Omental fat pad (tissue), 4 donors: ENCODE results near the gene SOCS2. TPM values are rescaled to one million over a fixed set of nuclear protein-coding genes. Genes with fewer than 3 reads are reported as not detected.
"Not testable (repeated sequence)": the region's sequence is repeated elsewhere in the genome, so short reads cannot be mapped to it uniquely, and the experiment has no call there.

Source experiments
- ATAC-seq: fragments of 150-250 bp; one replicate; pipeline ENCODE4 v1.9.1; 2016; ENCODE audit warnings: mild to moderate bottlenecking, moderate library complexity; ENCODE audit not compliant: low FRiP score
- DNase-seq: peaks from one replicate; pipeline ENCODE4 v3.0.0-alpha.2; 2019; ENCODE audit warnings: low spot score
- total RNA-seq, 4 donors: library from RNA; depleted of rRNA; stranded (reverse); fragments of >200 nt; gene quantifications; one replicate each; pipeline ENCODE4 v1.1.0, GENCODE V29; 2016
- TF ChIP-seq, protein P1 (sequence below), 3 donors: fragments of 450-650 bp; IDR thresholded peaks; one replicate each; pipeline ENCODE4 v1.5.1; 2016 to 2017; ENCODE audit warnings: antibody characterized with exemption in 3 of 3, mild to moderate bottlenecking in 3 of 3, moderate library complexity in 2 of 3

Gene SOCS2
- total RNA-seq, 4 donors from 2014 or later = 76.7 to 157 (median 98.3) TPM

DNA sequence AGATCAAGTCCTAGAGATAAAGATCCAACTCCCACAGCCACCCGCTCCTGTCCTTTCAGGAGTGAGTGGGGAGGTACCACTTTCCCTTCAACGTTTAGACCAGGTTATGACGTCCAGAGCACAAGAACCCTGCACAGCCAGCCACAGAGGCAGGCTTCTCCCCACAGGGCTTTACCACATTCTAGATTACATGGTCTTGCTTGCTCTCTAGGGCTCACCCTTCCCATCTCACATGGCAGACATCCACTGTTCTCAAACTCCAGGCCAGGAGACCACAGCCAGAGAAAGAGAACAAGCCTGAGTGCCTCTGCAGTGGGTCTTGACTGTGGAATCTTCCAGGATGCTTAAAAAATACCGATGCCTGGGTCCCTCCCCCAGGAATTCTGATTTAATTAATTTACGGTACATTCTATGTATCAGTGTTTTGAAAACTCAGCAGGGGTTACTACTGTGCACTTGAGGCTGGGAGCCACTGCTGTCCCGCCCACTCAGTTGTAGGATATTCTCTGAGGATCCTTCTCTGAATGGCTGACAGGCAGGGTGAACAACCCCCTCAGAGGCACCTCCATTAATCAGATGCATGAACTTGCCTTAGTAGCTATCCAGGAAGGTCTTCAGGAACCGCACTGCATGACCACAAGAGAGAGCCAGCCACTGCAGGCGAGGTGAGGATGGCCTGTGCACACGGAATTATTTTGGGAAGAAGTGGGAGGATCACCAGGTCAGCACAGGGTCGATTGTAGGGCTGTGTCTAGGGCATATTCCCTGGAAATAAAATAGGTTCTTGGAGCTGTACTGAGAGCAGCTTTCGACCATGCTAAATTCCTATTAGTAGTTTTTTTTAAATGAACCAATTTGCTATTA lies 21.5 kb upstream of the SOCS2 start:
- TF ChIP-seq, protein P1, sequence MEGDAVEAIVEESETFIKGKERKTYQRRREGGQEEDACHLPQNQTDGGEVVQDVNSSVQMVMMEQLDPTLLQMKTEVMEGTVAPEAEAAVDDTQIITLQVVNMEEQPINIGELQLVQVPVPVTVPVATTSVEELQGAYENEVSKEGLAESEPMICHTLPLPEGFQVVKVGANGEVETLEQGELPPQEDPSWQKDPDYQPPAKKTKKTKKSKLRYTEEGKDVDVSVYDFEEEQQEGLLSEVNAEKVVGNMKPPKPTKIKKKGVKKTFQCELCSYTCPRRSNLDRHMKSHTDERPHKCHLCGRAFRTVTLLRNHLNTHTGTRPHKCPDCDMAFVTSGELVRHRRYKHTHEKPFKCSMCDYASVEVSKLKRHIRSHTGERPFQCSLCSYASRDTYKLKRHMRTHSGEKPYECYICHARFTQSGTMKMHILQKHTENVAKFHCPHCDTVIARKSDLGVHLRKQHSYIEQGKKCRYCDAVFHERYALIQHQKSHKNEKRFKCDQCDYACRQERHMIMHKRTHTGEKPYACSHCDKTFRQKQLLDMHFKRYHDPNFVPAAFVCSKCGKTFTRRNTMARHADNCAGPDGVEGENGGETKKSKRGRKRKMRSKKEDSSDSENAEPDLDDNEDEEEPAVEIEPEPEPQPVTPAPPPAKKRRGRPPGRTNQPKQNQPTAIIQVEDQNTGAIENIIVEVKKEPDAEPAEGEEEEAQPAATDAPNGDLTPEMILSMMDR (IDR thresholded peaks at IDR 0.05) = no peak
- ATAC-seq (no peak), DNase-seq (no peak)

DNA sequence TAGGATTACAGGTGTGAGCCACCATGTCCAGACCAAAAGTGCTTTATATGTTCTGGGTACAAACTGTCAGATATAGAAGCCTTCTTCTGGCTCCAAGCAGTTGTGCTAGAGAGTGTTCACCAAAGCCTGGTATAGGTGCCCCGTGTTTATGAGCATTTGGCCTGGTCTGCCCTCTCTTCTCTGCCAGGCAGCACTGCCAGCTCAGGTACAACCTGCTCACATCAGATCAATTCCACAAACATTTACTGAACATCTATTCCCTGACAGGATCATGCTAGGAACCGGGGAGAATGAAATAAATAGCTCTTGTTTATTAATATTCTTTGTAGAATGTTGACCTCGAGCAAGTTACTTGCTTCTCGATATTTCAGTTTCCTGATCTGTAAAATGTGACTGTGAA lies 20.0 kb upstream of the SOCS2 start:
- TF ChIP-seq, protein P1 (IDR thresholded peaks at IDR 0.05) = no peak
- no peak for ATAC-seq
- no peak for DNase-seq

DNA sequence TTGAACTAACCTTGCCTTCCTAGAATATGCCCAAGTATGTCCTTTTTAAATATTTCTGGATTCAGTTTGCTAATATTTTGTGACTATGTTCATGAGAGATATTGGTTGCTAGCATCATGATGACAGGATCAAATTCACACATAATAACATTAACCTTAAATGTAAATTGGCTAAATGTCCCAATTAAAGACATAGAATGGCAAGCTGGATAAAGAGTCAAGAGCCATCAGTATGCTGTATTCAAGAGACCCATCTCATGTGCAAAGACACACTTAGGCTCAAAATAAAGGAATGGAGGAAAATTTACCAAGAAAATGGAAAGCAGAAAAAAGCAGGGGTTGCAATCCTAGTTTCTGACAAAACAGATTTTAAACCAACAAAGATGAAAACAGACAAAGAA lies 14.6 kb upstream of the SOCS2 start:
- not testable (repeated sequence) for DNase-seq, ATAC-seq

DNA sequence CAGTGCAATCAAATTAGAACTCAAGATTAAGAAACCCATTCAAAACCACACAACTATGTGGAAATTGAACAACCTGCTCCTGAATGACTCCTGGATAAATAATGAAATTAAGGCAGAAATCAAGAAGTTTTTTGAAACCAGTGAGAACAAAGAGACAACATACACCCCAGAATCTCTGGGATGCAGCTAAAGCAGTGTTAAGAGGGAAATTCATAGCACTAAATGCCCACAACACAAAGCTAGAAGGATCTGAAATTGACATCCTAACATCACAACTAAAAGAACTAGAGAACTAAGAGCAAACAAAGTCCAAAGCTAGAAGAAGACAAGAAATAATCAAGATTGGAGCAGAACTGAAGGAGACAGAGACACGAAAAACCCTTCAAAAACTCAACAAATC lies 13.8 kb upstream of the SOCS2 start:
- not testable (repeated sequence) for ATAC-seq, DNase-seq

DNA sequence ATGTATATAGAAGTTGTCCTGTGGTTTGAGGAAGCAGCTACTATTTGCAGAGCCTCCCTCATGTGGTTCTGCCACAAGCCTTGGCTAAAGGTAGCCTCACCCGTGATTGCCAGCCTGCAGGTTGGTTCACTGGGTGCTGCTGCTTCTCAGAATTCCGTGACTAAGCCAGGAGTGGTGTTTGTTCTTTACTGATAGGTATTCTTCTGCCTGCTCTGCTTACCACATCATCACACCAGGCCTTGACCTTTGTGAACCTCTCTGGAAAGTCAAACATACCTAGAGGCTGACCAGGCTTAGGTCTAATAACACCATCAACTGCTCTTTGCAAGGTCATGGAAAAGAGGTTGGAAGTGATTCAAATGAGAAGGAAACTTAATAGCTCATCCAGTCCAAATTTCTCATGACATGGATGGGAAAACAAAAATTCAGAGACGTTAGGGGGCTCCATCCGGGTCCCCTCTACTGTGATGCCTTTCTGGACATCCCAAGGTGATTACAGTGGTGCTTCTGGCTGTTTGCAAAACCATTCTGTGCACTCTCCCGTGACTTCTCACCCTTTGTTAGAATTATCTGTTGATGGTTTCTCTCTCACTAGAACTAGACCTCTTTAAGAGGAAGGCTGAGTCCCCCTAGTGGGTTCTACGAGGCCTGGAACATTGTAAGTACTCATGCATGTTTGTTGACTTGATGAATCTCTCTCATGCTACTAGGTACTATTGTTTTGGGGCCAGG lies 8.5 kb upstream of the SOCS2 start:
- no peak for ATAC-seq
- no peak for DNase-seq
- TF ChIP-seq, protein P1 (IDR thresholded peaks at IDR 0.05) = no peak

DNA sequence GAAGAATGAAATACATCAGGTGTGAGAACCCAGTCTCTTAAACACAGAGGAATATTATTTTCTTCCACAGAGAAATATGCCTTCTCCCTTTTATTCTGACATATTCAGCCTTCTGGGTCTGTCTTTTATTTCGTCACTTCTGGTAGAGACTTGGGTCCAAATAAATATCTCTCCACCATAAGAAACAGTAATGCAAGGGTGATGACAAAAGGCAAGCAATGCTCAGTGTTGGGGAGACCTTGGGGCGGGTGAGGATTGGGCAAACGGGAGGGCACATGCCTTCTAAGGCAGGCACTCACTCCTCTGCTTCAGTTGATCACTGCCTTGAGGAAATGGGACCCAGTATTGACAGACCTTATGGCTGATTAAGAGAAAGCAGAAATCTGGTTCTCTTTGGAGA lies 6.7 kb upstream of the SOCS2 start:
- TF ChIP-seq, protein P1 (IDR thresholded peaks at IDR 0.05) = no peak
- DNase-seq (no peak), ATAC-seq (no peak)

DNA sequence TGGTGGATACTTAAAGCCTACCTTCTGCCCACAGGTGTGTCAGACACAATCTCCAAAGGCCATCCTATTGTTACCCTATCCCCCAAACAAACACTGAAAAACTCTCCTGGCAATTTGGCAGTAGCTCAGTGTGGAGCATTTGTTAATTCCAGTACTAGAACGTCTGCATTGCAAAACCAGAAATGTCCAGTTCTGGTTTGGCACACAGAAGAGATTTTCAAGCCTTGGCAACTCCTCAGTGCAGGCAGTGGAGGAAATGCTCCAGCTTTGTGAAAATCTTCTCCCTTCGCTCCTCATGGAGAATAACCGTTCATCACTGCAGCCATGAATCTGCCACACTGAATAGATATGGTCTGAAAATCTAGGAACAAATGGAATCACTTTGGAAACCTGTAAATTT lies 5.3 kb upstream of the SOCS2 start:
- ATAC-seq = no peak

More for the DNA sequence above, 5.3 kb upstream of the SOCS2 start:
- TF ChIP-seq, protein P1 (IDR thresholded peaks at IDR 0.05) = no peak
- DNase-seq = no peak
